ENCODE measurements around the gene SLC37A3. TPM values are rescaled to one million over a fixed set of nuclear protein-coding genes. Genes with fewer than 3 reads are reported as not detected.

The SLC37A3 gene
- total RNA-seq, 1 experiment from 2014 or later: 22.1 TPM

DNA sequence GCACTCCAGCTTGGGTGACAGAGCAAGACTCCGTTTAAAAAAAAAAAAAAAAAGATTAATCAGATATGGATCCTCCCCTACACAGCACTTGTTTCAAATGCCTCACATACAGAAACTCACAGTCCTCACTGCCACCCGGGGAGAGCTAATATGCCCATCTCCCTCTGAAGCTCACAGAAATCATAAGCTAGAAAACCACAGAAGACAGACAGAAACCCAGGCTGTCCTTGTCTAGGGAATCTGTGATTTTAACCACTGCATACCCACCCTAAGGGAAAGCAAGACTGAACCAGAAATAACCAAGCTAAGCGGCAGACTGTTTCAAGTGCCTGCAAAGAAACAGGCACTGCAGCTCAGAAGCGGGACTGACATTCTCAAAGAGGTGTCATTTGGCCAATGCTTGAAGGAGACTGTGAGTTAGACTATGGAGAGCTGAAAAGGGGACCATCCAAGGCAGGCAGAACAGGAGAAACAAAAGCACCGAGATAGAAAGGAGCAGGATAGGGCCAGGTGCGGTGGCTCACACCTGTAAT is 37.6 kb downstream of the SLC37A3 start:
- TF ChIP-seq EZH2 (IDR thresholded peaks at IDR 0.05; ENCODE audit: low read length, unreplicated experiment): no peak
- TF ChIP-seq, protein P1, sequence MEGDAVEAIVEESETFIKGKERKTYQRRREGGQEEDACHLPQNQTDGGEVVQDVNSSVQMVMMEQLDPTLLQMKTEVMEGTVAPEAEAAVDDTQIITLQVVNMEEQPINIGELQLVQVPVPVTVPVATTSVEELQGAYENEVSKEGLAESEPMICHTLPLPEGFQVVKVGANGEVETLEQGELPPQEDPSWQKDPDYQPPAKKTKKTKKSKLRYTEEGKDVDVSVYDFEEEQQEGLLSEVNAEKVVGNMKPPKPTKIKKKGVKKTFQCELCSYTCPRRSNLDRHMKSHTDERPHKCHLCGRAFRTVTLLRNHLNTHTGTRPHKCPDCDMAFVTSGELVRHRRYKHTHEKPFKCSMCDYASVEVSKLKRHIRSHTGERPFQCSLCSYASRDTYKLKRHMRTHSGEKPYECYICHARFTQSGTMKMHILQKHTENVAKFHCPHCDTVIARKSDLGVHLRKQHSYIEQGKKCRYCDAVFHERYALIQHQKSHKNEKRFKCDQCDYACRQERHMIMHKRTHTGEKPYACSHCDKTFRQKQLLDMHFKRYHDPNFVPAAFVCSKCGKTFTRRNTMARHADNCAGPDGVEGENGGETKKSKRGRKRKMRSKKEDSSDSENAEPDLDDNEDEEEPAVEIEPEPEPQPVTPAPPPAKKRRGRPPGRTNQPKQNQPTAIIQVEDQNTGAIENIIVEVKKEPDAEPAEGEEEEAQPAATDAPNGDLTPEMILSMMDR (conservative IDR thresholded peaks at IDR 0.05; ENCODE audit: low read depth, low read length): no peak
- TF ChIP-seq EZH2phosphoT487 (IDR thresholded peaks at IDR 0.05; ENCODE audit: borderline replicate concordance, low read length): no peak

DNA sequence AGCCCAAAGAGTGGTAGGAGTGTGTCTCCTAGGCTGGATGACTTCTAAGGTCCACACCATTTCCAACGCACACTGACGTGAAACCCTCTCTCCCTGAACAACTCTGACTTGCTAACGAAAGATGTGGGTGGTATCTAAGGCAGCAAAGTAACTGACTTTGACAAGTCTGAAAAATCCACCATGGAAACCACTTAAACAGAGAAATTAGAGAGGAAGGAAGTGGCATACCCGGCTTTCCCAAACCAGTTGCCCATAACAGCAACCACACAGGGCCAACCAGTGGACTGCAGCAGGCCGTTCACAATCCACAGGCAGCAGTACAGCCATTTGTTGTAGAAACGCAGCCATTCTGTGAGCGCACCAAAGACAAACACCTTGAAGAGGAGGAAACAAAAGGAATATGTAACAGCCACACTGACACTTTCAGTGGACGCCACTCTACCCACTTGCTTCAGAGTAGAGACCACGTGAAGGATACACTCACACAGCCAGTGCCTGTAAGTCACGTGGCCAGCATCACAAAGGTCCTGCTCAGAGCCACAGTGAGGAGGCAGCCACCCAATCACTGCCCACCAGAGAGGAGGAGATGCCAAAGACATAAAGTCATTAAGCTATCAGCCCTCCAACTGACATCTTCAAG is 39.8 kb downstream of the SLC37A3 start:
- no peaks in the 10 kb centered on the region for H3K79me2 ChIP-seq (ENCODE audit: low read length)
- H3K4me3 ChIP-seq (ENCODE audit: low read length): no peak overlapping the region
- ATAC-seq (no peak), DNase-seq (no peak)
- H3K36me3 ChIP-seq (ENCODE audit: low read depth, low read length): no peaks in the 10 kb centered on the region
- H4K20me1 ChIP-seq (ENCODE audit: low read length): no peaks in the 10 kb centered on the region
- no peaks in the 10 kb centered on the region for H3K4me1 ChIP-seq (ENCODE audit: insufficient read depth, low read length)
- intact Hi-C loops (cut with micrococcal nuclease): no loop called here
- TF ChIP-seq EZH2phosphoT487 (IDR thresholded peaks at IDR 0.05; ENCODE audit: borderline replicate concordance, low read length) (no peak), EZH2 (IDR thresholded peaks at IDR 0.05; ENCODE audit: low read length, unreplicated experiment) (no peak)
- TF ChIP-seq, protein P1 (conservative IDR thresholded peaks at IDR 0.05; ENCODE audit: low read depth, low read length): no peak
- H3K9ac ChIP-seq (ENCODE audit: low read length): no peak overlapping the region
- POLR2A ChIA-PET (ENCODE audit: unreplicated experiment): no interaction called here
- no peaks in the 10 kb centered on the region for H3F3A ChIP-seq (ENCODE audit: low read length, unreplicated experiment)
- H2AFZ ChIP-seq (ENCODE audit: low read length): no peak overlapping the region
- no peak overlapping the region for H3K27ac ChIP-seq (ENCODE audit: low read length)
- no peaks in the 10 kb centered on the region for H3K9me3 ChIP-seq (ENCODE audit: low read length)
- CTCF ChIA-PET: no interaction called here
- H3K27me3 ChIP-seq (ENCODE audit: low read length): no peaks in the 10 kb centered on the region
- BruUV-seq (replicated peaks): no TSS peak
- H3K4me2 ChIP-seq (ENCODE audit: low read length): no peak overlapping the region
- no peaks in the 10 kb centered on the region for H3K9me2 ChIP-seq (replicated peaks; ENCODE audit: low read length)

More for the DNA sequence above, 37.6 kb downstream of the SLC37A3 start:
- no peak overlapping the region for H3K4me2 ChIP-seq (ENCODE audit: low read length)
- CTCF ChIA-PET: no interaction called here
- no peaks in the 10 kb centered on the region for H3K79me2 ChIP-seq (ENCODE audit: low read length)
- DNase-seq (no peak), ATAC-seq (no peak)
- BruUV-seq (replicated peaks): no TSS peak
- no peak overlapping the region for H3K9ac ChIP-seq (ENCODE audit: low read length)
- no peaks in the 10 kb centered on the region for H3F3A ChIP-seq (ENCODE audit: low read length, unreplicated experiment)
- H2AFZ ChIP-seq (ENCODE audit: low read length): no peak overlapping the region
- H3K4me3 ChIP-seq (ENCODE audit: low read length): no peak overlapping the region
- POLR2A ChIA-PET (ENCODE audit: unreplicated experiment): no interaction called here
- no peaks in the 10 kb centered on the region for H3K9me3 ChIP-seq (ENCODE audit: low read length)
- no peak overlapping the region for H3K27ac ChIP-seq (ENCODE audit: low read length)
- H3K9me2 ChIP-seq (replicated peaks; ENCODE audit: low read length): no peaks in the 10 kb centered on the region
- no peaks in the 10 kb centered on the region for H3K36me3 ChIP-seq (ENCODE audit: low read depth, low read length)
- no peaks in the 10 kb centered on the region for H3K27me3 ChIP-seq (ENCODE audit: low read length)
- H4K20me1 ChIP-seq (ENCODE audit: low read length): no peaks in the 10 kb centered on the region
- H3K4me1 ChIP-seq (ENCODE audit: insufficient read depth, low read length): no peaks in the 10 kb centered on the region
- intact Hi-C loops (cut with micrococcal nuclease): no loop called here

DNA sequence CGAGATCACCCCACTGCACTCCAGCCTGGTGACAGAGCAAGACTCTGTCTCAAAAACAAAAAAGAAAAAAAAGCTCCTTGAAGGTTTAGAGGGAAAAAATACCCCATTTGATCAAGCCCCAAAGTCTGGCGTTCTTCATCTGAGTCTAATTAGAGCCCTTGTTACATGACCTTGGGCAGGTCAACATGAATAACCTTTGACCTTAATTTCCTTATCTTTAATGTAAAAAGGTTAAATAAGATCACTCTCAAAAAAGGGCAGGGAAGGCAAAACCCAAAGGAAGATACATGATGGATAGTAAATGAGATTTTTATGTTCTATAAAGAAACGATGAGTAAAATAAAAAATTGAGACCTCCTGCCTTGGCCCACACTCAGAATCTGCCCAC is 40.3 kb downstream of the SLC37A3 start:
- TF ChIP-seq EZH2 (IDR thresholded peaks at IDR 0.05; ENCODE audit: low read length, unreplicated experiment): no peak
- no peak for TF ChIP-seq EZH2phosphoT487 (IDR thresholded peaks at IDR 0.05; ENCODE audit: borderline replicate concordance, low read length)
- TF ChIP-seq, protein P1 (conservative IDR thresholded peaks at IDR 0.05; ENCODE audit: low read depth, low read length): no peak
- no peaks in the 10 kb centered on the region for H3K36me3 ChIP-seq (ENCODE audit: low read depth, low read length)
- no peak overlapping the region for H2AFZ ChIP-seq (ENCODE audit: low read length)

More for the DNA sequence above, 40.3 kb downstream of the SLC37A3 start:
- Histone ChIP-seq H3K27me3 (ENCODE audit: low read length) (no peaks in the 10 kb centered on the region), H3K9me3 (ENCODE audit: low read length) (no peaks in the 10 kb centered on the region), H3K4me1 (ENCODE audit: insufficient read depth, low read length) (no peaks in the 10 kb centered on the region), H3K79me2 (ENCODE audit: low read length) (no peaks in the 10 kb centered on the region), H3K4me2 (ENCODE audit: low read length) (no peak overlapping the region), H3K27ac (ENCODE audit: low read length) (no peak overlapping the region), H3K9ac (ENCODE audit: low read length) (no peak overlapping the region), H3F3A (ENCODE audit: low read length, unreplicated experiment) (no peaks in the 10 kb centered on the region), H4K20me1 (ENCODE audit: low read length) (no peaks in the 10 kb centered on the region), H3K9me2 (replicated peaks; ENCODE audit: low read length) (no peaks in the 10 kb centered on the region), H3K4me3 (ENCODE audit: low read length) (no peak overlapping the region)
- DNase-seq (no peak), ATAC-seq (no peak)
- CTCF ChIA-PET: no interaction called here
- no TSS peak for BruUV-seq (replicated peaks)
- intact Hi-C loops (cut with micrococcal nuclease): no loop called here
- POLR2A ChIA-PET (ENCODE audit: unreplicated experiment): no interaction called here
